ENCODE measurements around the gene TSPYL6. TPM values are rescaled to one million over a fixed set of nuclear protein-coding genes. Genes with fewer than 3 reads are reported as not detected.

The TSPYL6 gene
- total and polyA plus RNA-seq, 2 of the 4 experiments (the other 2 are of a cell fraction), result not detected

DNA sequence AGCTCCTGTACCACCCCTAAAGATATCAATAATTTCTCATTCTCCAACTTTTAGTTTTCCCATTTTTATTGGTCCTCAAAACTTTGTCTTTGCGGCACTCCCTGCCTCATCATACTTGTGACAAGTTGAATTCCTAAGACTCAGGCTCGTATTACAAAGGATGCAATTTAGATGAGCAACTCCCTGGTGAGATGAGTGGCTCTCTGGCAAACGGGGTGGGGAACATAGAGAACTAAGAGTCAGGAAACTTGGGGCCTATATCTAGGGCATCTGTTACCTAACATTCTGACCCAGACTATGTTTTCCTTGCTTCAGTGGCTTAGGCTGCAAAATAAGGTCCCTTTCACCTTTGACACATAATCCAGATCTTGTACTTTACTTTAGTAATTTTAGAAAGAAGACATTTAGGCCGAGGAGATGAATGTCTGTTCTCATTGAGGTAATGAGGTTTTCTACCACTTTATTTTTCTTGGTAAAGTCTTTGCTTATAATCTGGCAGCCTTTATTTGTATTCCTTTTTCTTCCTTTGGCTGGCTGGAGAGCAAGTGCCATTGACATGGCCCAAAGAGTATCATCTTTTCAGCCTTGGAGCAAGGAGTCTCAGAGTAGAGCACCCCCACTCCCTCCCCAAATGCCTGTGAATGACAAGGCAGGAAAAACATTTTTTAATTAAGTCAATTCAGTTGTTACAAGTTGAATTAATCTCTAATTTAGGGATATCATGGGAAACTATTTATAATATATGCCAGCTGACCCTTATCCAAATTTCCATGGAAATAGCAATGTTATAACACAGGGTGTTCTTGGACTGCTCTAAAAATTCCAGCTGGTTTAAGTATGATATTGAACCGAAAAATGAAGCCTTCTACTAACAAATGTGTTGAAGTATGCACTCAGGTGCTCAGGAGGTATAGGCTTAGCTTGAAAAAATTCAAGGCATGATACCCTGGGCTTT is 15.2 kb downstream of the TSPYL6 start:
- no peaks in the 10 kb centered on the region for H3K9me3 ChIP-seq (ENCODE audit: control insufficient read depth, insufficient read depth, low read length)
- H3K4me1 ChIP-seq (ENCODE audit: control insufficient read depth, insufficient read depth, low read length), result peaks cover 7% of the 10 kb centered on the region; the same call in 1 of the 2 replicates
- 20% methylated on average over 1 of the region's 5 CpGs; no CpG with 5 or more reads in 1 of the 2 experiments for WGBS, 2 experiments (ENCODE audit: extremely low coverage in 2 of 2, insufficient read length in 1 of 2)
- H4K91ac ChIP-seq (ENCODE audit: insufficient read depth, low read depth, low read length), result no peak overlapping the region
- 0 out of 2 replicates have a peak overlapping the region, but pooled peaks have one; percentile 18 for H3K18ac ChIP-seq (ENCODE audit: low read depth, low read length)
- no peaks in the 10 kb centered on the region for H3K9me1 ChIP-seq (ENCODE audit: insufficient read depth, low read length)
- no peaks in the 10 kb centered on the region for H3K27me3 ChIP-seq (ENCODE audit: control insufficient read depth, insufficient read depth, low read length)
- H3K27ac ChIP-seq (ENCODE audit: insufficient read depth, low read length), result no peak overlapping the region
- peak; percentile 75 for DNase-seq
- in situ Hi-C loops (cut with MboI; ENCODE audit: low sequenced_read_pairs) (no loop called here), dilution Hi-C loops (cut with HindIII; ENCODE audit: low sequenced_read_pairs, unreplicated experiment) (no loop called here), intact Hi-C loops (cut with micrococcal nuclease) (no loop called here)
- H4K8ac ChIP-seq (ENCODE audit: low read depth in 2 of 2, low read length in 2 of 2), result no peak overlapping the region
- H4K20me1 ChIP-seq (ENCODE audit: insufficient read depth, low read length), result no peaks in the 10 kb centered on the region
- BruUV-seq (replicated peaks), result no TSS peak
- H3K9ac ChIP-seq (ENCODE audit: low read depth, low read length), result no peak overlapping the region
- H3K79me1 ChIP-seq (ENCODE audit: low read depth in 1 of 2, low read length in 2 of 2), result no peaks in the 10 kb centered on the region
- no peak overlapping the region for H2AFZ ChIP-seq (replicated peaks; ENCODE audit: low read length, poor library complexity)
- ChIA-PET POLR2A (ENCODE audit: unreplicated experiment) (no interaction called here), CTCF (interaction anchor here (1.2 kb wide), 1 partner anchor 21 kb away, joined by 3 read pairs; no protein-coding TSS in a partner anchor)
- no peak overlapping the region for H2BK120ac ChIP-seq (ENCODE audit: low read depth, low read length)
- no peak overlapping the region for H2BK20ac ChIP-seq (ENCODE audit: low read depth, low read length)
- H3K36me3 ChIP-seq (ENCODE audit: control insufficient read depth, insufficient read depth, low read length), result no peaks in the 10 kb centered on the region
- no peak overlapping the region for H4K5ac ChIP-seq (ENCODE audit: low read depth, low read length)
- H2AK9ac ChIP-seq (replicated peaks; ENCODE audit: low read depth, low read length, poor library complexity), result no peak overlapping the region
- no peak overlapping the region for H2AK5ac ChIP-seq (ENCODE audit: low read depth, low read length)
- H3K4ac ChIP-seq (ENCODE audit: low read depth, low read length), result no peak overlapping the region
- ATAC-seq (ENCODE audit: low read depth), result peak; percentile 53
- H2BK15ac ChIP-seq (ENCODE audit: low read depth, low read length), result no peak overlapping the region
- H3K56ac ChIP-seq (ENCODE audit: extremely low read depth, insufficient read depth, low read length), result no peak overlapping the region
- H3K4me2 ChIP-seq (ENCODE audit: low read depth, low read length), result no peak overlapping the region
- no peak overlapping the region for H2BK5ac ChIP-seq (ENCODE audit: low read depth, low read length, poor library complexity, severe bottlenecking)
- no peak overlapping the region for H3K14ac ChIP-seq (replicated peaks; ENCODE audit: low read depth, low read length)
- no peak overlapping the region for H3K4me3 ChIP-seq (ENCODE audit: insufficient read depth, low read depth, low read length)
- no peak overlapping the region for H3K23ac ChIP-seq (ENCODE audit: low read depth, low read length)
- TF ChIP-seq MAZ (IDR thresholded peaks at IDR 0.05; ENCODE audit: borderline replicate concordance, low read depth, low read length) (no peak), POLR2A (IDR thresholded peaks at IDR 0.05; ENCODE audit: low read depth, low read length) (no peak), SMC3 (IDR thresholded peaks at IDR 0.05; ENCODE audit: low read depth, low read length) (no peak), MAFK (IDR thresholded peaks at IDR 0.05; ENCODE audit: low read depth, low read length) (no peak), RAD21 (IDR thresholded peaks at IDR 0.05; ENCODE audit: low read length) (no peak), FOS (IDR thresholded peaks at IDR 0.05; ENCODE audit: low read depth, low read length) (no peak), RFX5 (IDR thresholded peaks at IDR 0.05; ENCODE audit: low read depth, low read length) (no peak), BHLHE40 (IDR thresholded peaks at IDR 0.05; ENCODE audit: low read depth, low read length) (no peak), NFE2L2 (IDR thresholded peaks at IDR 0.05; ENCODE audit: low read depth, low read length) (no peak), CEBPB (IDR thresholded peaks at IDR 0.05; ENCODE audit: low read depth, low read length) (no peak)
- TF ChIP-seq, protein P1, sequence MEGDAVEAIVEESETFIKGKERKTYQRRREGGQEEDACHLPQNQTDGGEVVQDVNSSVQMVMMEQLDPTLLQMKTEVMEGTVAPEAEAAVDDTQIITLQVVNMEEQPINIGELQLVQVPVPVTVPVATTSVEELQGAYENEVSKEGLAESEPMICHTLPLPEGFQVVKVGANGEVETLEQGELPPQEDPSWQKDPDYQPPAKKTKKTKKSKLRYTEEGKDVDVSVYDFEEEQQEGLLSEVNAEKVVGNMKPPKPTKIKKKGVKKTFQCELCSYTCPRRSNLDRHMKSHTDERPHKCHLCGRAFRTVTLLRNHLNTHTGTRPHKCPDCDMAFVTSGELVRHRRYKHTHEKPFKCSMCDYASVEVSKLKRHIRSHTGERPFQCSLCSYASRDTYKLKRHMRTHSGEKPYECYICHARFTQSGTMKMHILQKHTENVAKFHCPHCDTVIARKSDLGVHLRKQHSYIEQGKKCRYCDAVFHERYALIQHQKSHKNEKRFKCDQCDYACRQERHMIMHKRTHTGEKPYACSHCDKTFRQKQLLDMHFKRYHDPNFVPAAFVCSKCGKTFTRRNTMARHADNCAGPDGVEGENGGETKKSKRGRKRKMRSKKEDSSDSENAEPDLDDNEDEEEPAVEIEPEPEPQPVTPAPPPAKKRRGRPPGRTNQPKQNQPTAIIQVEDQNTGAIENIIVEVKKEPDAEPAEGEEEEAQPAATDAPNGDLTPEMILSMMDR (conservative IDR thresholded peaks at IDR 0.05; ENCODE audit: low read depth, low read length), result no peak
- TF ChIP-seq, protein P2, sequence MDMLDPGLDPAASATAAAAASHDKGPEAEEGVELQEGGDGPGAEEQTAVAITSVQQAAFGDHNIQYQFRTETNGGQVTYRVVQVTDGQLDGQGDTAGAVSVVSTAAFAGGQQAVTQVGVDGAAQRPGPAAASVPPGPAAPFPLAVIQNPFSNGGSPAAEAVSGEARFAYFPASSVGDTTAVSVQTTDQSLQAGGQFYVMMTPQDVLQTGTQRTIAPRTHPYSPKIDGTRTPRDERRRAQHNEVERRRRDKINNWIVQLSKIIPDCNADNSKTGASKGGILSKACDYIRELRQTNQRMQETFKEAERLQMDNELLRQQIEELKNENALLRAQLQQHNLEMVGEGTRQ (IDR thresholded peaks at IDR 0.05; ENCODE audit: low read depth, low read length), result no peak
- TF ChIP-seq, protein P3, sequence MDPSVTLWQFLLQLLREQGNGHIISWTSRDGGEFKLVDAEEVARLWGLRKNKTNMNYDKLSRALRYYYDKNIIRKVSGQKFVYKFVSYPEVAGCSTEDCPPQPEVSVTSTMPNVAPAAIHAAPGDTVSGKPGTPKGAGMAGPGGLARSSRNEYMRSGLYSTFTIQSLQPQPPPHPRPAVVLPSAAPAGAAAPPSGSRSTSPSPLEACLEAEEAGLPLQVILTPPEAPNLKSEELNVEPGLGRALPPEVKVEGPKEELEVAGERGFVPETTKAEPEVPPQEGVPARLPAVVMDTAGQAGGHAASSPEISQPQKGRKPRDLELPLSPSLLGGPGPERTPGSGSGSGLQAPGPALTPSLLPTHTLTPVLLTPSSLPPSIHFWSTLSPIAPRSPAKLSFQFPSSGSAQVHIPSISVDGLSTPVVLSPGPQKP (IDR thresholded peaks at IDR 0.05; ENCODE audit: borderline replicate concordance, low read depth, low read length), result no peak

Data from IMR-90 (cell line).